K562 (cell line): ENCODE measurements around the gene EME1.

ENCODE experiments used
- BRCA1 ChIP-seq, 2 experiments: fragments of 450-650 bp in 1 of 2; sonication (generic) in 1 of 2; formaldehyde crosslinking in 1 of 2; IDR thresholded peaks; 2 replicates each; pipeline versions ENCODE4 v1.5.0 to v1.6.1; 2017 to 2020; ENCODE audit warnings: mild to moderate bottlenecking in 1 of 2, missing genetic modification reagents in 1 of 2
- CBFB ChIP-seq: sonication (generic); formaldehyde crosslinking; IDR thresholded peaks from 2 replicates; pipeline ENCODE4 v1.4.0; 2020; ENCODE audit warnings: mild to moderate bottlenecking, missing genetic modification reagents
- CREB1 ChIP-seq, 2 experiments: sonication (generic) in 1 of 2; formaldehyde crosslinking in 1 of 2; IDR thresholded peaks; 2 replicates each; pipeline versions ENCODE4 v1.6.1 to v1.8.0; 2012 to 2022; ENCODE audit warnings: inconsistent platforms in 1 of 2, mild to moderate bottlenecking in 1 of 2, missing genetic modification reagents in 1 of 2, moderate library complexity in 1 of 2
- ETV6 ChIP-seq, 3 experiments: fragments of 150-350 bp in 1 of 3; sonication (generic) in 1 of 3; formaldehyde crosslinking in 1 of 3; IDR thresholded peaks; 2 replicates each; pipeline versions ENCODE4 v1.6.1 to v1.8.0; 2014 to 2022; ENCODE audit warnings: borderline replicate concordance in 2 of 3, low read depth in 2 of 3, antibody characterized with exemption in 1 of 3, low read length in 1 of 3, mild to moderate bottlenecking in 1 of 3, missing genetic modification reagents in 1 of 3
- HCFC1 ChIP-seq: IDR thresholded peaks from 2 replicates; pipeline ENCODE4 v1.6.1; 2012; ENCODE audit warnings: low read depth, low read length, improper control_type of control experiment
- HDGF ChIP-seq: fragments of 450-650 bp; IDR thresholded peaks from 2 replicates; pipeline ENCODE4 v1.6.1; 2016
- POLR2A ChIP-seq: fragments of 450-650 bp; conservative IDR thresholded peaks from 2 replicates; pipeline ENCODE4 v1.6.1; 2016
- TAF7 ChIP-seq: fragments of 450-650 bp; IDR thresholded peaks from 2 replicates; pipeline ENCODE4 v1.6.1; 2016; ENCODE audit warnings: missing genetic modification characterization, missing compliant biosample characterization
- TF ChIP-seq, protein P1 (sequence below): sonication (generic); formaldehyde crosslinking; IDR thresholded peaks from 2 replicates; pipeline ENCODE4 v1.9.0; 2022; ENCODE audit warnings: mild to moderate bottlenecking, missing genetic modification reagents
- TF ChIP-seq, protein P2 (sequence below): IDR thresholded peaks from 2 replicates; pipeline ENCODE4 v1.6.1; 2014; ENCODE audit warnings: antibody characterized with exemption

DNA sequence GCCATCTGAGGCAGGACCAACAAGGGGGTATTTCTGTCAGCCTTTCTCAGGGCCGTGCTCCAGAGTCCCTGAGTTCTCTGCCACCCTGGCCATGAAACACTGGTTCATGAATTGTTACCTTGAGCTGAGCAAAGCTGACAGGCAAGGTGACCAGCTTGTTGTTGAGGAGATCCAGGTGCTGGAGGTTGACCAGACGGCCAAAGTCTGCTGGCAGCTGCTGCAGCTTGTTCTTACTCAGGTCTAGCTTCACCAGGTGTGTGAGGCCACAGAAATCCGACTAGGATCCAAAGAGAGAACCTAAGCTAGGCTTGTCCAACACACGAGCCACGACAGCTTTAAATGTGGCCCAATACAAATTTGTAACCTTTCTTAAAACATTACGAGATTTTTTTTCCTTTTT, 19.6 kb downstream of the EME1 start:
- no peak for TF ChIP-seq BRCA1 (IDR thresholded peaks at IDR 0.05)
- TF ChIP-seq BRCA1 (CRISPR knock-in tag; IDR thresholded peaks at IDR 0.05), result no peak
- TF ChIP-seq, protein P1, sequence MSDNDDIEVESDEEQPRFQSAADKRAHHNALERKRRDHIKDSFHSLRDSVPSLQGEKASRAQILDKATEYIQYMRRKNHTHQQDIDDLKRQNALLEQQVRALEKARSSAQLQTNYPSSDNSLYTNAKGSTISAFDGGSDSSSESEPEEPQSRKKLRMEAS (CRISPR knock-in tag), result no peak
- TF ChIP-seq ETV6 (IDR thresholded peaks at IDR 0.05; ENCODE audit: borderline replicate concordance in 1 of 2, low read depth in 2 of 2, low read length in 1 of 2), result no peak
- no peak for TF ChIP-seq ETV6 (CRISPR knock-in tag; IDR thresholded peaks at IDR 0.05; ENCODE audit: borderline replicate concordance)
- no peak for TF ChIP-seq CREB1 (IDR thresholded peaks at IDR 0.05)
- TF ChIP-seq CREB1 (CRISPR knock-in tag; IDR thresholded peaks at IDR 0.05), result no peak
- TF ChIP-seq HCFC1, result no peak
- TF ChIP-seq POLR2A, result no peak
- TF ChIP-seq CBFB (CRISPR knock-in tag), result no peak
- TF ChIP-seq, protein P2, sequence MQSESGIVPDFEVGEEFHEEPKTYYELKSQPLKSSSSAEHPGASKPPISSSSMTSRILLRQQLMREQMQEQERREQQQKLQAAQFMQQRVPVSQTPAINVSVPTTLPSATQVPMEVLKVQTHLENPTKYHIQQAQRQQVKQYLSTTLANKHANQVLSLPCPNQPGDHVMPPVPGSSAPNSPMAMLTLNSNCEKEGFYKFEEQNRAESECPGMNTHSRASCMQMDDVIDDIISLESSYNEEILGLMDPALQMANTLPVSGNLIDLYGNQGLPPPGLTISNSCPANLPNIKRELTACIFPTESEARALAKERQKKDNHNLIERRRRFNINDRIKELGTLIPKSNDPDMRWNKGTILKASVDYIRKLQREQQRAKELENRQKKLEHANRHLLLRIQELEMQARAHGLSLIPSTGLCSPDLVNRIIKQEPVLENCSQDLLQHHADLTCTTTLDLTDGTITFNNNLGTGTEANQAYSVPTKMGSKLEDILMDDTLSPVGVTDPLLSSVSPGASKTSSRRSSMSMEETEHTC, result no peak
- TF ChIP-seq HDGF, result no peak
- no peak for TF ChIP-seq TAF7 (tag)
